C4-2B (cell line): Measurements from ENCODE around the gene CILP2.

Experiments used
- H3K27ac ChIP-seq: fragments of 450-650 bp; 2 replicates; pipeline ENCODE4 v1.5.1; 2017
- CTCF ChIP-seq: fragments of 450-650 bp; conservative IDR thresholded peaks from 2 replicates; pipeline ENCODE4 v1.5.1; 2017; ENCODE audit warnings: mild to moderate bottlenecking
- ZFX ChIP-seq: fragments of 450-650 bp; IDR thresholded peaks from 2 replicates; pipeline ENCODE4 v1.6.1; 2017

The CILP2 gene

GRCh38 chr19:19538061-19538784 is at the start of gene CILP2:
CILP2 (plus strand) TSS chr19:19538265; CDS start chr19:19538350, 85 bp downstream.
- TF ChIP-seq ZFX (no peak), CTCF (no peak)
- no peak within 1 kb of the TSS for H3K27ac ChIP-seq

- peak overlapping the region; percentile 78 for H3K27ac ChIP-seq
- TF ChIP-seq ZFX (no peak), CTCF (no peak)
These were observed 49.0 kb upstream of the CILP2 start for GRCh38 chr19:19488875-19489690.

- no peak for TF ChIP-seq ZFX
- no peak for TF ChIP-seq CTCF
- H3K27ac ChIP-seq, result peak overlapping the region; percentile 78
These were observed 48.3 kb upstream of the CILP2 start for GRCh38 chr19:19489804-19490204.

- peak overlapping the region; percentile 78 for H3K27ac ChIP-seq
- peak; percentile 92 for TF ChIP-seq CTCF
- TF ChIP-seq ZFX, result no peak
These were observed 47.7 kb upstream of the CILP2 start for GRCh38 chr19:19490214-19490968.

- TF ChIP-seq CTCF (no peak), ZFX (no peak)
These were observed 46.6 kb upstream of the CILP2 start for GRCh38 chr19:19491321-19492025.

GRCh38 chr19:19492026-19492610 is 45.9 kb upstream of the CILP2 start:
- no peak overlapping the region for H3K27ac ChIP-seq
- TF ChIP-seq CTCF, result no peak
- TF ChIP-seq ZFX, result no peak

More at GRCh38 chr19:19491321-19492025, 46.6 kb upstream of the CILP2 start:
- H3K27ac ChIP-seq, result no peak overlapping the region
